ENCODE measurements around the gene MYADML2.

DNA sequence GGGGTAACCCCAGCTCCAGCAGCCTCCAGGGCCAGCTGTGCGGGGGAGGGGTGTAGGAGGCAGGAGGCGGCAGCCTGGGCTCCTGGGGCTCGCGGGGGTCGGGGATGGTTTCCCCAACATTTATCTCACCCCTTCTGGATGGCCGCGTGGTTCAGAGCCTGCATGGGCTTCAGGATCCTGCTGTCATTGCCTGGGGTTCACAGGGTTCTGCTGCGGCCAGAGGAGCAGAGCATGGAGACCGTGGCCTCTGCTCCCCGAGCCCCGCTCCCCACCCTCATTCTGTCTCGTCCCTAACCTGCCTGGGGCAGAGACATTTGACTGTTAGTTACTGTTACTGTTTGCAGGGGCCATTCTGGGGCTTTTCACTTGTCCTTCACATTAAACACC is 4.9 kb downstream of the MYADML2 start:
- no peak for TF ChIP-seq POLR2A (IDR thresholded peaks at IDR 0.05)
- TF ChIP-seq, protein P1, sequence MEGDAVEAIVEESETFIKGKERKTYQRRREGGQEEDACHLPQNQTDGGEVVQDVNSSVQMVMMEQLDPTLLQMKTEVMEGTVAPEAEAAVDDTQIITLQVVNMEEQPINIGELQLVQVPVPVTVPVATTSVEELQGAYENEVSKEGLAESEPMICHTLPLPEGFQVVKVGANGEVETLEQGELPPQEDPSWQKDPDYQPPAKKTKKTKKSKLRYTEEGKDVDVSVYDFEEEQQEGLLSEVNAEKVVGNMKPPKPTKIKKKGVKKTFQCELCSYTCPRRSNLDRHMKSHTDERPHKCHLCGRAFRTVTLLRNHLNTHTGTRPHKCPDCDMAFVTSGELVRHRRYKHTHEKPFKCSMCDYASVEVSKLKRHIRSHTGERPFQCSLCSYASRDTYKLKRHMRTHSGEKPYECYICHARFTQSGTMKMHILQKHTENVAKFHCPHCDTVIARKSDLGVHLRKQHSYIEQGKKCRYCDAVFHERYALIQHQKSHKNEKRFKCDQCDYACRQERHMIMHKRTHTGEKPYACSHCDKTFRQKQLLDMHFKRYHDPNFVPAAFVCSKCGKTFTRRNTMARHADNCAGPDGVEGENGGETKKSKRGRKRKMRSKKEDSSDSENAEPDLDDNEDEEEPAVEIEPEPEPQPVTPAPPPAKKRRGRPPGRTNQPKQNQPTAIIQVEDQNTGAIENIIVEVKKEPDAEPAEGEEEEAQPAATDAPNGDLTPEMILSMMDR (IDR thresholded peaks at IDR 0.05 in 4 of 5, conservative IDR thresholded peaks at IDR 0.05 in 1 of 5), result no peak
